Amygdala (tissue), 56 donors: ENCODE results near the gene ADPRH.
A peak's percentile ranks its signal among the peaks of the same experiment; 100 is the strongest.
"Not testable (repeated sequence)": the region's sequence is repeated elsewhere in the genome, so short reads cannot be mapped to it uniquely, and the experiment has no call there.

Source experiments
- DNase-seq, 56 donors: peaks; one replicate each; lab custom pipeline; 2025; lab: John Stamatoyannopoulos, UW

Gene ADPRH

GRCh38 chr3:119594929-119595328, 15.6 kb downstream of the ADPRH start:
- not testable (repeated sequence) for DNase-seq

- DNase-seq = peak in 3 of 56 donors; percentile 4 to 62 (median 57)
These were observed 16.5 kb downstream of the ADPRH start for GRCh38 chr3:119595639-119596334.

GRCh38 chr3:119596398-119596797, 17.1 kb downstream of the ADPRH start:
- DNase-seq = no peak

- DNase-seq = no peak
These were observed 18.4 kb downstream of the ADPRH start, which contains the start of gene PLA1A for GRCh38 chr3:119597548-119598288. Gene PLA1A (plus strand): TSS chr3:119597885. CDS start chr3:119597914, 29 bp downstream.

GRCh38 chr3:119598410-119599098, 19.3 kb downstream of the ADPRH start:
- DNase-seq = no peak

- DNase-seq = no peak
These were observed 20.4 kb downstream of the ADPRH start for GRCh38 chr3:119599558-119600174.

- peak in 1 of 56 donors; percentile 5 for DNase-seq
These were observed 21.4 kb downstream of the ADPRH start for GRCh38 chr3:119600732-119601131.

GRCh38 chr3:119601154-119601553, 21.9 kb downstream of the ADPRH start:
- no peak for DNase-seq

GRCh38 chr3:119602676-119603075, 23.4 kb downstream of the ADPRH start:
- no peak for DNase-seq

- DNase-seq = no peak
These were observed 25.6 kb downstream of the ADPRH start for GRCh38 chr3:119604878-119605277.

- no peak for DNase-seq
These were observed 29.2 kb downstream of the ADPRH start for GRCh38 chr3:119608405-119609000.

- no peak for DNase-seq
These were observed 30.0 kb downstream of the ADPRH start for GRCh38 chr3:119609301-119609700.

GRCh38 chr3:119611664-119612063, 32.4 kb downstream of the ADPRH start:
- no peak for DNase-seq

GRCh38 chr3:119613201-119613600, 33.9 kb downstream of the ADPRH start:
- no peak for DNase-seq

- DNase-seq = no peak
These were observed 34.6 kb downstream of the ADPRH start for GRCh38 chr3:119613872-119614271.

GRCh38 chr3:119616056-119616455, 36.8 kb downstream of the ADPRH start:
- DNase-seq = no peak

- DNase-seq = no peak
These were observed 39.8 kb downstream of the ADPRH start for GRCh38 chr3:119619094-119619493.

GRCh38 chr3:119620899-119621298, 41.6 kb downstream of the ADPRH start:
- no peak for DNase-seq

- no peak for DNase-seq
These were observed 44.9 kb downstream of the ADPRH start for GRCh38 chr3:119624002-119624720.
